ENCODE data around the gene UST.

DNA sequence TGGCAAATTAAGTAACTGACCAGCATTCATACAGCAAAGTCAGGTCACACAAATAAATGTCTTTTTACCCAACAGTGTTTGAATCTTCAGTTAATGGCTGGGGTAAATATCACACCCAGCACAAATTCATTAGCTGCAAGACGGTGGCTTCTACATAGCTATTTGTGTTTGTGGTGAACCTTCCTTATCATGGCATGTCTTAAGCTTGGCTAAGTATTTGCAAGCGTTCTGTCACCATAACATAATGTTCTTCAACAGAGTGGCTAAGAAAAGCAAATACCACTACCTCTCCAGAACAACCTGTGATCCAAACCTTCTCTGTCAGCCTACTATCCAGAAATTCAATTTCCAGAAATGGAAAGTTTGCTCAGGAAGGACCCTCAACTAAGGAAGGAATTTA, 315.1 kb downstream of the UST start:
- TF ChIP-seq, protein P1, sequence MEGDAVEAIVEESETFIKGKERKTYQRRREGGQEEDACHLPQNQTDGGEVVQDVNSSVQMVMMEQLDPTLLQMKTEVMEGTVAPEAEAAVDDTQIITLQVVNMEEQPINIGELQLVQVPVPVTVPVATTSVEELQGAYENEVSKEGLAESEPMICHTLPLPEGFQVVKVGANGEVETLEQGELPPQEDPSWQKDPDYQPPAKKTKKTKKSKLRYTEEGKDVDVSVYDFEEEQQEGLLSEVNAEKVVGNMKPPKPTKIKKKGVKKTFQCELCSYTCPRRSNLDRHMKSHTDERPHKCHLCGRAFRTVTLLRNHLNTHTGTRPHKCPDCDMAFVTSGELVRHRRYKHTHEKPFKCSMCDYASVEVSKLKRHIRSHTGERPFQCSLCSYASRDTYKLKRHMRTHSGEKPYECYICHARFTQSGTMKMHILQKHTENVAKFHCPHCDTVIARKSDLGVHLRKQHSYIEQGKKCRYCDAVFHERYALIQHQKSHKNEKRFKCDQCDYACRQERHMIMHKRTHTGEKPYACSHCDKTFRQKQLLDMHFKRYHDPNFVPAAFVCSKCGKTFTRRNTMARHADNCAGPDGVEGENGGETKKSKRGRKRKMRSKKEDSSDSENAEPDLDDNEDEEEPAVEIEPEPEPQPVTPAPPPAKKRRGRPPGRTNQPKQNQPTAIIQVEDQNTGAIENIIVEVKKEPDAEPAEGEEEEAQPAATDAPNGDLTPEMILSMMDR (IDR thresholded peaks at IDR 0.05) = no peak
- TF ChIP-seq EZH2 (IDR thresholded peaks at IDR 0.05) = no peak
